ENCODE data around the gene AURKAIP1.

The AURKAIP1 gene

DNA sequence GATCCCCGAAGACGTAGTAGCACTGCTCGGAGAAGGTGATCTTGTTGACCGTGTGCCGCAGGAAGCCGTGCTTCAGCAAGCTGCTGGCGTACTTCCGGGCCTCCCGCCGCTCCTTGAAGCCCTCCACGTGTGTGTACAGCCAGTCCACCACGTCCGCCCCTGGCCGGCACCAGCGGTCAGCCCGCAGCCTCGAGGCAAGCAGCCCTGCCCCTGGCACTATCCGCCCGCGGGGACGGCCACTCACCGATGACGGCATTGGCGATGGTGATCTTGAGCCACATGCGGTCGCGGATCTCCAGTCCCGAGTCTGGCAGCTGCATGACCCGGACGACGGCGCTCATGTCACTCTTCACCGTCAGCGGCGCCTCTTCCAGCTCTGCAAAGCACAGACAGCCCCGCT, 36.7 kb downstream of the AURKAIP1 start:
- TF ChIP-seq FOXA1 (IDR thresholded peaks at IDR 0.05) (no peak), FOXM1 (IDR thresholded peaks at IDR 0.05; ENCODE audit: borderline replicate concordance) (no peak), SUZ12 (IDR thresholded peaks at IDR 0.05) (no peak), ELF4 (IDR thresholded peaks at IDR 0.05) (no peak), TARDBP (IDR thresholded peaks at IDR 0.05) (no peak), ZNF384 (IDR thresholded peaks at IDR 0.05) (no peak), CTBP1 (IDR thresholded peaks at IDR 0.05; ENCODE audit: borderline replicate concordance) (no peak), LEF1 (IDR thresholded peaks at IDR 0.05; ENCODE audit: borderline replicate concordance) (no peak), BHLHE40 (IDR thresholded peaks at IDR 0.05; ENCODE audit: borderline replicate concordance) (no peak), ARNT (IDR thresholded peaks at IDR 0.05) (no peak), NFRKB (IDR thresholded peaks at IDR 0.05) (no peak), HDGF (IDR thresholded peaks at IDR 0.05; ENCODE audit: borderline replicate concordance) (no peak), L3MBTL2 (conservative IDR thresholded peaks at IDR 0.05) (no peak), FOXK2 (IDR thresholded peaks at IDR 0.05) (no peak), SP1 (IDR thresholded peaks at IDR 0.05) (no peak)
- TF ChIP-seq, protein P1, sequence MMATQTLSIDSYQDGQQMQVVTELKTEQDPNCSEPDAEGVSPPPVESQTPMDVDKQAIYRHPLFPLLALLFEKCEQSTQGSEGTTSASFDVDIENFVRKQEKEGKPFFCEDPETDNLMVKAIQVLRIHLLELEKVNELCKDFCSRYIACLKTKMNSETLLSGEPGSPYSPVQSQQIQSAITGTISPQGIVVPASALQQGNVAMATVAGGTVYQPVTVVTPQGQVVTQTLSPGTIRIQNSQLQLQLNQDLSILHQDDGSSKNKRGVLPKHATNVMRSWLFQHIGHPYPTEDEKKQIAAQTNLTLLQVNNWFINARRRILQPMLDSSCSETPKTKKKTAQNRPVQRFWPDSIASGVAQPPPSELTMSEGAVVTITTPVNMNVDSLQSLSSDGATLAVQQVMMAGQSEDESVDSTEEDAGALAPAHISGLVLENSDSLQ (IDR thresholded peaks at IDR 0.05) = no peak
- ChIA-PET POLR2A (interaction anchor here (1.1 kb wide), 1 partner anchor 10 kb away, joined by 3 read pairs; no protein-coding TSS in a partner anchor), CTCF (no interaction called here)
- DNase-seq (ENCODE audit: extremely low spot score) = no peak

DNA sequence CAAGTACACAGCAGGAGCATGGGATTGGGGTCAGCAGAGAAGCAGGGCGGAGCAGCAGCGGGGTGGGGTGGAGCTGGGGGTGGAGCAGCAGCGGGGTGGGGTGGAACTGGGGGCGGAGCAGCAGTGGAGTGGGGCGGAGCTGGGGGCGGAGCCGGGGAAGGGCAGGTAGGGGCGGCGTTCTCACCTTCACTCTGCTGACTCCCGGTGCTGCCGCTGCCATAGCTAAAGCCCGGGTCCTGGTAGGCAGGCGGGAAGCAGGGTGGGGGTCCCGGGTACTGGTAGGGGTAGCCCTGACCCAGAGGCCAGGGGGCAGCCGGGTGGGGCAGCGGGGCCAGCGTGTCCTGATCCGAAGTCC, 37.2 kb downstream of the AURKAIP1 start:
- ChIA-PET CTCF (no interaction called here), POLR2A (interaction anchor here (1.1 kb wide), 1 partner anchor 10 kb away, joined by 3 read pairs; no protein-coding TSS in a partner anchor)
- peak; percentile 61 for DNase-seq (ENCODE audit: extremely low spot score)
- no peak for TF ChIP-seq BHLHE40 (IDR thresholded peaks at IDR 0.05; ENCODE audit: borderline replicate concordance)
- no peak for TF ChIP-seq ZNF384 (IDR thresholded peaks at IDR 0.05)
- TF ChIP-seq LEF1 (IDR thresholded peaks at IDR 0.05; ENCODE audit: borderline replicate concordance) = no peak
- no peak for TF ChIP-seq SP1 (IDR thresholded peaks at IDR 0.05)
- no peak for TF ChIP-seq L3MBTL2 (conservative IDR thresholded peaks at IDR 0.05)
- no peak for TF ChIP-seq ELF4 (IDR thresholded peaks at IDR 0.05)
- TF ChIP-seq HDGF (IDR thresholded peaks at IDR 0.05; ENCODE audit: borderline replicate concordance) = no peak
- TF ChIP-seq FOXA1 (IDR thresholded peaks at IDR 0.05) = no peak

DNA sequence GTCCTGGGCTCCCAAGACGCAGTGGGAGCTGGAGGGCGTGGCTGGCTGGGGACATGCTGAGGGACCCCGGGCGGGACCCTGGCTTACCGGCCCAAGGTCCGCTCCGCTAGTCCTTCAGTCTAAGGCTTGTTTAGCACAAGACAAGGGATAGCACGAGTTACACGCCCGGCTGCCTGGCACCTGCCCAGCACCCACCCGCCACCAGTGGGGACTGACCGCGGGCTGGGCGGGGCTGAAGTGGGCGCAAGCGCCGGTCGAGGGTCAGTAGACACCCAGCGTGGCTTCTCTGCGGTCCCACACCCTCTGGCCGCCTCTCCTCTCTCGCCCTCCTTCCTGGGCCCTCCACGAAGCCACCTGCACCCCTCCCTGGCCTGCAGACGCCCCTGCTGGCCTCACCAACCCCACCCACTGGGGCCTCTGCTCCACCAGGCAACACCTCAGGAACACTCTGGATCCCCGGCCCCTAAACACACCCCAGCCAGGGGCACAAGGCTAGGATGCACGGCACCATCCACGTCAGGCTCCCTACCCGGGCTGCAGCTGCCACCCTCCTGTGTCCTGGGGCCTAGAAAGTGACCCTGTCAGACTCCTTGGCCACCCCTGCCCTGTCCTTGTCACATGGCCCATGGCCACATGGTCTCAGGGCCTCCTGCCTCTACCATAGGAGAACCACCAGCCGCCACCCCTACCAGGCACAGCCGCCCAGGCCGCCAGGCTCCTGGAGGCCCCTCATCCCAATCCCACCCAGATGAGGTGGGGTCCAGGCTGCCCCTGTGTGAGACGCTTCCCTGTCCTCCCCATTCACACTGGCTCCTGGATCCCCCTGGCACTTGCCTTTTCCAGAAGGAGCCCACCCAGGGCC, 37.8 kb downstream of the AURKAIP1 start:
- ChIA-PET CTCF (no interaction called here), POLR2A (interaction anchor here (0.9 to 1.1 kb wide), 2 partner anchors 10 to 11 kb away, joined by 3 to 4 read pairs; no protein-coding TSS in a partner anchor)
- TF ChIP-seq ZNF384 (IDR thresholded peaks at IDR 0.05) = no peak
- no peak for TF ChIP-seq HDGF (IDR thresholded peaks at IDR 0.05; ENCODE audit: borderline replicate concordance)
- no peak for TF ChIP-seq TARDBP (IDR thresholded peaks at IDR 0.05)
- TF ChIP-seq, protein P1 (IDR thresholded peaks at IDR 0.05) = no peak
- TF ChIP-seq CTBP1 (IDR thresholded peaks at IDR 0.05; ENCODE audit: borderline replicate concordance) = no peak
- no peak for TF ChIP-seq BHLHE40 (IDR thresholded peaks at IDR 0.05; ENCODE audit: borderline replicate concordance)
- no peak for TF ChIP-seq L3MBTL2 (conservative IDR thresholded peaks at IDR 0.05)
- no peak for DNase-seq (ENCODE audit: extremely low spot score)

DNA sequence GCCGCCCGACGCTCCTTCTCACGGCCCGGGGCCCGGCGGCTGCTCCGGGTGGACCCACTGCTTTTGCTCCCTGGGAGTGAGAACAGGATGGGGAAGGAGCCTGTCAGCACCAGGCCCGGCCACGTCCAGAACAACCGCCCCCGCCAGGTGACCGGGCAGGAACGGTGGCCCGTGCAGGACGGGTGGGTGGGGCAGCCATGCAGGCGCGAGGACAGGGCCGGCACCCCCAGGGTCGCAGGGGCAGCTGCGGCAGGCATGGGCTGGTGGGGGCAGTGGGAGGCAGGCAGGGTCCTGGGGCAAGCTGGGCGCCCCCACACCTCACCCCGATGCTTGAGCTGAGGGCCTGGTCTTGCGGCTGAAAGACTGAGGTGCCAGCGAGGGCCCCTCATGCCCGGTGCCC, 38.6 kb downstream of the AURKAIP1 start:
- no peak for DNase-seq (ENCODE audit: extremely low spot score)
- CTCF ChIA-PET = no interaction called here
- POLR2A ChIA-PET = interaction anchor here (0.9 kb wide), 1 partner anchor 11 kb away, joined by 4 read pairs; no protein-coding TSS in a partner anchor
- TF ChIP-seq ZNF384 (IDR thresholded peaks at IDR 0.05) (no peak), HDGF (IDR thresholded peaks at IDR 0.05; ENCODE audit: borderline replicate concordance) (no peak), ELF4 (IDR thresholded peaks at IDR 0.05) (no peak), L3MBTL2 (conservative IDR thresholded peaks at IDR 0.05) (no peak), FOXA1 (IDR thresholded peaks at IDR 0.05) (no peak), ARNT (IDR thresholded peaks at IDR 0.05) (no peak), SP1 (IDR thresholded peaks at IDR 0.05) (no peak), FOXM1 (IDR thresholded peaks at IDR 0.05; ENCODE audit: borderline replicate concordance) (no peak), BHLHE40 (IDR thresholded peaks at IDR 0.05; ENCODE audit: borderline replicate concordance) (no peak), NFRKB (IDR thresholded peaks at IDR 0.05) (no peak), FOXK2 (IDR thresholded peaks at IDR 0.05) (no peak), TARDBP (IDR thresholded peaks at IDR 0.05) (no peak), SUZ12 (IDR thresholded peaks at IDR 0.05) (no peak), LEF1 (IDR thresholded peaks at IDR 0.05; ENCODE audit: borderline replicate concordance) (no peak), CTBP1 (IDR thresholded peaks at IDR 0.05; ENCODE audit: borderline replicate concordance) (no peak)
- TF ChIP-seq, protein P1 (IDR thresholded peaks at IDR 0.05) = no peak

DNA sequence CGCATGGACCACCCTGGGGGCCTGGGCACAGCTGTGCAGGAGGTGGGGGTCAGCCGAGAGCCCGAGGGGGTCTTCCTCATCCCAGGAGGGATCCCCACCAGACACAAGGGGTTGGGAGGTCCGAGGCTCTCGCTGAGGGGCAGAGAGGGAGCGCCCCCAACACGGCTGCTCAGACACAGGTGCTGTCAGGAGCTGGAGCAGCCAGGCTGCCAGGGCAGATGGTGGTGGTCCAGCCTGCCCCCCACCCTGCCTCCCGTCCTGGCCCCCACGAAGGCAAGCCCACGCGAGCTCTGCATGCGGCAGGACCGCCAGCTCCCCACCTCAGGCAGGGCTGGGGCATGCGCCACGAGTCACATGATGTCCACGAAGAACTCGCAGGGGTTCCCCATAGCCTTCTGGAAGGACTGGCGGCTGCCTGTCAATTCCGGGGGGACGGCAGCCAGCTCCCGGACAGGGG, 39.2 kb downstream of the AURKAIP1 start:
- CTCF ChIA-PET = interaction anchor here (0.6 kb wide), 1 partner anchor 15 kb away, joined by 3 read pairs; no protein-coding TSS in a partner anchor

More for the DNA sequence above, 39.2 kb downstream of the AURKAIP1 start:
- POLR2A ChIA-PET = interaction anchor here (0.9 to 1.2 kb wide), 2 partner anchors 12 kb away, joined by 4 to 5 read pairs; no protein-coding TSS in a partner anchor
- no peak for DNase-seq (ENCODE audit: extremely low spot score)
- no peak for TF ChIP-seq CTBP1 (IDR thresholded peaks at IDR 0.05; ENCODE audit: borderline replicate concordance)
- no peak for TF ChIP-seq NFRKB (IDR thresholded peaks at IDR 0.05)
- no peak for TF ChIP-seq L3MBTL2 (conservative IDR thresholded peaks at IDR 0.05)
- no peak for TF ChIP-seq SUZ12 (IDR thresholded peaks at IDR 0.05)
- no peak for TF ChIP-seq FOXM1 (IDR thresholded peaks at IDR 0.05; ENCODE audit: borderline replicate concordance)
- TF ChIP-seq HDGF (IDR thresholded peaks at IDR 0.05; ENCODE audit: borderline replicate concordance) = no peak

Measured in HEK293T (cell line).